K562 (cell line): ENCODE measurements around the gene FRMD4B. TPM values are rescaled to one million over a fixed set of nuclear protein-coding genes. Genes with fewer than 3 reads are reported as not detected.

ENCODE experiments used
- ATAC-seq: fragments of 200-7000 bp; cut with Tn5 transposase; 3 replicates; pipeline ENCODE4 v1.9.1; 2020; ENCODE audit warnings: moderate library complexity
- BruUV-seq: library from RNA; stranded (reverse); fragments of 400-500 nt; replicated peaks from 2 replicates; lab custom pipeline; 2021; lab: Mats Ljungman, UMichigan
- CTCF ChIA-PET: fragments of 300-600 bp; formaldehyde crosslinking; extraction: SDS; loops from one replicate; lab custom pipeline; 2021; ENCODE audit warnings: low intra/inter-chr PET ratio; lab: Yijun Ruan, JAX
- POLR2A ChIA-PET: fragments of 300-600, 350-650 bp; sonication (Branson Sonifier 250); formaldehyde crosslinking; extraction: SDS; loops from one replicate; lab custom pipeline; 2021; ENCODE audit warnings: antibody characterized with exemption, inconsistent platforms; lab: Yijun Ruan, JAX
- DNase-seq, 4 experiments: peaks; one replicate each; pipeline versions ENCODE4 v3.0.0 to v3.0.0-alpha.2; 2011 to 2018; ENCODE audit warnings: low spot score in 3 of 4, mixed read lengths in 3 of 4; ENCODE audit errors: extremely low read depth in 1 of 4
- FAIRE-seq: peaks from 2 replicates; lab custom pipeline; 2011; peaks lifted over from hg19 to GRCh38; lab: Jason Lieb, UNC
- H2AFZ ChIP-seq: 2 replicates; pipeline ENCODE4 v1.6.0; 2011; ENCODE audit warnings: low read depth, low read length, control low read depth, inconsistent platforms
- H3K27ac ChIP-seq: fragments of 200-600 bp; 3 replicates; pipeline ENCODE4 v1.8.0; 2011; ENCODE audit warnings: low read depth, mild to moderate bottlenecking, control low read depth, inconsistent platforms, low read length, moderate library complexity, mixed read lengths; ENCODE audit errors: extremely low read depth
- H3K27me3 ChIP-seq, 2 experiments: fragments of 300-600 bp in 1 of 2; 2 replicates in 1 of 2; 3 replicates in 1 of 2; pipeline versions ENCODE4 v1.6.0 to v1.8.0; 2011; ENCODE audit warnings: inconsistent platforms in 2 of 2, low read length in 2 of 2, mild to moderate bottlenecking in 1 of 2, mixed read lengths in 1 of 2, moderate library complexity in 1 of 2; ENCODE audit not compliant: control insufficient read depth in 2 of 2, insufficient read depth in 2 of 2
- H3K36me3 ChIP-seq: fragments of 300-600 bp; 3 replicates; pipeline ENCODE4 v1.8.0; 2011; ENCODE audit warnings: mild to moderate bottlenecking, low read length, inconsistent platforms; ENCODE audit not compliant: control insufficient read depth, insufficient read depth
- H3K4me1 ChIP-seq, 2 experiments: fragments of 200-600 bp in 1 of 2; replicated peaks in 1 of 2; 2 replicates in 1 of 2; 3 replicates in 1 of 2; pipeline versions ENCODE4 v1.5.1 to v1.8.0; 2011; ENCODE audit warnings: inconsistent platforms in 2 of 2, low read length in 2 of 2, mild to moderate bottlenecking in 1 of 2, mixed read lengths in 1 of 2, moderate library complexity in 1 of 2; ENCODE audit not compliant: control insufficient read depth in 2 of 2, insufficient read depth in 2 of 2
- H3K4me2 ChIP-seq: 2 replicates; pipeline ENCODE4 v1.6.1; 2011; ENCODE audit warnings: low read length, control low read depth, inconsistent platforms, mixed read lengths; ENCODE audit not compliant: insufficient read depth
- H3K4me3 ChIP-seq: fragments of 200-600 bp; sonication (generic), shearing (Covaris generic); 2 replicates; pipeline ENCODE4 v1.5.1; 2016; ENCODE audit warnings: control low read depth, inconsistent platforms
- H3K79me2 ChIP-seq: fragments of 200-600 bp; 3 replicates; pipeline ENCODE4 v1.8.0; 2011; ENCODE audit warnings: low read length, inconsistent platforms; ENCODE audit not compliant: control insufficient read depth, insufficient read depth
- H3K9ac ChIP-seq, 2 experiments: 2 replicates each; pipeline versions ENCODE4 v1.6.0 to v1.6.1; 2011; ENCODE audit warnings: low read depth in 2 of 2, low read length in 2 of 2, control low read depth in 1 of 2, inconsistent platforms in 1 of 2, mild to moderate bottlenecking in 1 of 2, mixed read lengths in 1 of 2; ENCODE audit not compliant: insufficient read depth in 1 of 2
- H3K9me1 ChIP-seq: one replicate; pipeline ENCODE4 v1.6.0; 2011; ENCODE audit warnings: inconsistent platforms, mild to moderate bottlenecking, low read length, moderate library complexity; ENCODE audit not compliant: control insufficient read depth, insufficient read depth
- H3K9me3 ChIP-seq: replicated peaks from 2 replicates; pipeline ENCODE4 v1.5.1; 2011; ENCODE audit warnings: low read depth, low read length, inconsistent platforms; ENCODE audit not compliant: control insufficient read depth, insufficient read depth
- H4K20me1 ChIP-seq: replicated peaks from 2 replicates; pipeline ENCODE4 v1.6.1; 2011; ENCODE audit warnings: low read length, inconsistent platforms, mixed read lengths; ENCODE audit not compliant: control insufficient read depth, insufficient read depth
- ZFPM2 ChIP-seq: fragments of 250-450 bp; sonication (Bioruptor Pico); IDR thresholded peaks from 2 replicates; pipeline ENCODE4 v1.5.1; 2022; ENCODE audit warnings: mild to moderate bottlenecking
- ZNF444 ChIP-seq: fragments of 250-450 bp; sonication (Bioruptor Pico); IDR thresholded peaks from 2 replicates; pipeline ENCODE4 v1.4.0; 2020; ENCODE audit warnings: mild to moderate bottlenecking, moderate library complexity
- WGBS: fragments of 100-300 bp; shearing (Covaris generic); methylation state at CpG from one replicate; pipeline ENCODE4 v1.1.6; 2016; ENCODE audit warnings: low coverage, mixed read lengths; ENCODE audit not compliant: insufficient coverage; ENCODE audit errors: missing lambda C conversion rate; 5-methylcytosine and 5-hydroxymethylcytosine counted together
- in situ Hi-C: fragments of 300-500 bp; cut with MboI; formaldehyde crosslinking; loops from 4 replicates; pipeline ENCODE4 v1.15.0; 2018; ENCODE audit warnings: inconsistent platforms, mixed read lengths
- intact Hi-C: fragments of 100-400 bp; cut with micrococcal nuclease; formaldehyde crosslinking; loops from 2 replicates; pipeline ENCODE4 v1.14.2; 2022
- polyA plus RNA-seq, 8 experiments: library from polyadenylated mRNA; depleted of rRNA in 4 of 8; stranded (reverse) in 5 of 8; unstranded in 3 of 8; fragments of >200 nt; fragmentation: Nextera tagmentation in 2 of 8; fragmentation: Illumina TruSeq in 1 of 8; extraction: Ambion mirVana in 2 of 8; extraction: Trizol in 1 of 8; gene quantifications; 2 replicates each; pipeline versions ENCODE4 v1.2.1 to v1.2.3, GENCODE V29; 2011 to 2014; ENCODE audit warnings: inconsistent platforms in 1 of 8, missing spikeins in 1 of 8
- total RNA-seq, 7 experiments: library from RNA; depleted of rRNA in 6 of 7; stranded (reverse); fragments of >200 nt in 6 of 7; fragmentation: Illumina TruSeq in 2 of 7; extraction: Trizol in 2 of 7; gene quantifications; 2 replicates each; pipeline versions ENCODE4 v1.2.1 to v1.2.3, GENCODE V29; 2011 to 2021; ENCODE audit warnings: low replicate concordance in 1 of 7
- TF ChIP-seq, protein P1 (sequence below): fragments of 450-650 bp; formaldehyde crosslinking; IDR thresholded peaks from 2 replicates; pipeline ENCODE4 v1.4.0; 2020; ENCODE audit warnings: mild to moderate bottlenecking, moderate library complexity
- TF ChIP-seq, protein P2 (sequence below): sonication (generic); formaldehyde crosslinking; IDR thresholded peaks from 2 replicates; pipeline ENCODE4 v1.4.0; 2020; ENCODE audit warnings: mild to moderate bottlenecking, missing genetic modification reagents

Gene FRMD4B
- total and polyA plus RNA-seq, 9 of the 15 experiments (the other 6 are each of a cell fraction or from before 2014, with no cell fraction given), result 0.03 to 0.09 (median 0.04) TPM; not detected in 3

DNA sequence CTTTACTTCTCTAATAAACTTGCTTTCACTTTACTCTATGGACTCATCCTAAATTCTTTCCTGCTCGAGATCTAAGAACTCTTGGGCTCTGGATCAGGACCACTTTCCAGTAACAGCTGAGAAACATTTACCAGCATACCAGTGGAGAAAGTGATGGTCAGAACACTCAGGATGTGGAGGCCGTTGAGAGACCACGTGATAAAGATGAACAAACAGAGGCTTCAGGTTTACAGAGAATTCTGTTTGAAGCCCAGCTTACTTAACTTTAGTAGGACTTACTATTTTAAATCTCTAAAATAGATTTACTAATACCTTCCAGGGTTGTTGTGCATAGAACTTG lies 57.0 kb downstream of the FRMD4B start:
- H3K27ac ChIP-seq, result no peak overlapping the region
- POLR2A ChIA-PET, result no interaction called here
- no peak overlapping the region; the same call in 1 of the 2 replicates for H2AFZ ChIP-seq
- no peaks in the 10 kb centered on the region for H4K20me1 ChIP-seq
- in situ Hi-C loops, result no loop called here
- no peak for FAIRE-seq
- no peak overlapping the region for H3K9ac ChIP-seq
- H3K4me3 ChIP-seq, result no peak overlapping the region
- no peak overlapping the region for H3K4me2 ChIP-seq
- ATAC-seq, result no peak
- H3K27me3 ChIP-seq, result peaks cover 0 to 5% of the 10 kb centered on the region in 2 experiments; a peak in 2 of 5 replicates
- TF ChIP-seq ZFPM2 (CRISPR knock-in tag) (no peak), ZNF444 (CRISPR knock-in tag) (no peak)
- TF ChIP-seq, protein P1, sequence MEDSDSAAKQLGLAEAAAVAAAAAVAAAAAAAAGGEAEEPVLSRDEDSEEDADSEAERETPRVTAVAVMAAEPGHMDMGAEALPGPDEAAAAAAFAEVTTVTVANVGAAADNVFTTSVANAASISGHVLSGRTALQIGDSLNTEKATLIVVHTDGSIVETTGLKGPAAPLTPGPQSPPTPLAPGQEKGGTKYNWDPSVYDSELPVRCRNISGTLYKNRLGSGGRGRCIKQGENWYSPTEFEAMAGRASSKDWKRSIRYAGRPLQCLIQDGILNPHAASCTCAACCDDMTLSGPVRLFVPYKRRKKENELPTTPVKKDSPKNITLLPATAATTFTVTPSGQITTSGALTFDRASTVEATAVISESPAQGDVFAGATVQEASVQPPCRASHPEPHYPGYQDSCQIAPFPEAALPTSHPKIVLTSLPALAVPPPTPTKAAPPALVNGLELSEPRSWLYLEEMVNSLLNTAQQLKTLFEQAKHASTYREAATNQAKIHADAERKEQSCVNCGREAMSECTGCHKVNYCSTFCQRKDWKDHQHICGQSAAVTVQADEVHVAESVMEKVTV (CRISPR knock-in tag), result no peak
- TF ChIP-seq, protein P2, sequence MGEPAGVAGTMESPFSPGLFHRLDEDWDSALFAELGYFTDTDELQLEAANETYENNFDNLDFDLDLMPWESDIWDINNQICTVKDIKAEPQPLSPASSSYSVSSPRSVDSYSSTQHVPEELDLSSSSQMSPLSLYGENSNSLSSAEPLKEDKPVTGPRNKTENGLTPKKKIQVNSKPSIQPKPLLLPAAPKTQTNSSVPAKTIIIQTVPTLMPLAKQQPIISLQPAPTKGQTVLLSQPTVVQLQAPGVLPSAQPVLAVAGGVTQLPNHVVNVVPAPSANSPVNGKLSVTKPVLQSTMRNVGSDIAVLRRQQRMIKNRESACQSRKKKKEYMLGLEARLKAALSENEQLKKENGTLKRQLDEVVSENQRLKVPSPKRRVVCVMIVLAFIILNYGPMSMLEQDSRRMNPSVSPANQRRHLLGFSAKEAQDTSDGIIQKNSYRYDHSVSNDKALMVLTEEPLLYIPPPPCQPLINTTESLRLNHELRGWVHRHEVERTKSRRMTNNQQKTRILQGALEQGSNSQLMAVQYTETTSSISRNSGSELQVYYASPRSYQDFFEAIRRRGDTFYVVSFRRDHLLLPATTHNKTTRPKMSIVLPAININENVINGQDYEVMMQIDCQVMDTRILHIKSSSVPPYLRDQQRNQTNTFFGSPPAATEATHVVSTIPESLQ (CRISPR knock-in tag), result no peak
- DNase-seq, result no peak
- no TSS peak for BruUV-seq
- H3K9me1 ChIP-seq, result no peaks in the 10 kb centered on the region
- WGBS, result 0% methylated on average over 3 of the region's 3 CpGs
- no peaks in the 10 kb centered on the region for H3K4me1 ChIP-seq
- CTCF ChIA-PET, result no interaction called here
- H3K36me3 ChIP-seq, result no peaks in the 10 kb centered on the region
- H3K9me3 ChIP-seq, result no peaks in the 10 kb centered on the region
- no peaks in the 10 kb centered on the region for H3K79me2 ChIP-seq
- intact Hi-C loops, result no loop called here
